Astrocyte of the cerebellum (primary cell): ENCODE measurements around the gene COLEC12.

ENCODE experiments used
- DNase-seq: peaks from one replicate; pipeline ENCODE4 v3.0.0-alpha.2; 2011; ENCODE audit warnings: low read depth
- H3K4me3 ChIP-seq: 2 replicates; pipeline ENCODE4 v1.5.1; 2011; ENCODE audit warnings: mild to moderate bottlenecking, low read depth, low read length, moderate library complexity
- in situ Hi-C: cut with HindIII; loops from 2 replicates; pipeline ENCODE4 v1.10.0; 2017; ENCODE audit warnings: low sequenced_read_pairs
- TF ChIP-seq, protein P1 (sequence below): IDR thresholded peaks from 2 replicates; pipeline ENCODE4 v1.5.1; 2012; ENCODE audit warnings: low read length, low read depth, moderate library complexity, mild to moderate bottlenecking; ENCODE audit errors: missing control alignments

The COLEC12 gene

DNA sequence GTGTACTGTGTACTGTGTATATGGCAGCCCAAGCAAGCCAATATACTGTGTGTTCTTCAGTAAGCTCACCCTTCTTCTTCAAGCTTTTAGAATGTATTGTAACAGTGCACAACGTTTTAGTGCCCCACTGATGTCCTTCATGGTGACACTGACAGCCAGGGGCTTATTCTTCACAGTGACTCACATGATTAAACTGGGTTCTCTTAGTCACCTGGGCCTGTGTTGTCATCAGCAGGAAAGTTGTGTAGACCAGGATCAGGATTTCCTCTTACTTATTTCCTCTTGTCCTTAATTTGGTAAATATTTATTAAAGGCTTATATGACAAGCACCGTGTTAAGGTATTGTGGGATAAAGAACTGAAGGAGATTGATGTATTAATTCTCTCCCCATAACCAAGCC lies 164.8 kb downstream of the COLEC12 start:
- DNase-seq: no peak
- in situ Hi-C loops: no loop called here

GRCh38 chr18:334575-335132 lies 165.8 kb downstream of the COLEC12 start:
- TF ChIP-seq, protein P1, sequence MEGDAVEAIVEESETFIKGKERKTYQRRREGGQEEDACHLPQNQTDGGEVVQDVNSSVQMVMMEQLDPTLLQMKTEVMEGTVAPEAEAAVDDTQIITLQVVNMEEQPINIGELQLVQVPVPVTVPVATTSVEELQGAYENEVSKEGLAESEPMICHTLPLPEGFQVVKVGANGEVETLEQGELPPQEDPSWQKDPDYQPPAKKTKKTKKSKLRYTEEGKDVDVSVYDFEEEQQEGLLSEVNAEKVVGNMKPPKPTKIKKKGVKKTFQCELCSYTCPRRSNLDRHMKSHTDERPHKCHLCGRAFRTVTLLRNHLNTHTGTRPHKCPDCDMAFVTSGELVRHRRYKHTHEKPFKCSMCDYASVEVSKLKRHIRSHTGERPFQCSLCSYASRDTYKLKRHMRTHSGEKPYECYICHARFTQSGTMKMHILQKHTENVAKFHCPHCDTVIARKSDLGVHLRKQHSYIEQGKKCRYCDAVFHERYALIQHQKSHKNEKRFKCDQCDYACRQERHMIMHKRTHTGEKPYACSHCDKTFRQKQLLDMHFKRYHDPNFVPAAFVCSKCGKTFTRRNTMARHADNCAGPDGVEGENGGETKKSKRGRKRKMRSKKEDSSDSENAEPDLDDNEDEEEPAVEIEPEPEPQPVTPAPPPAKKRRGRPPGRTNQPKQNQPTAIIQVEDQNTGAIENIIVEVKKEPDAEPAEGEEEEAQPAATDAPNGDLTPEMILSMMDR: no peak
- in situ Hi-C loops: no loop called here
- no peak for DNase-seq

More for the DNA sequence above, 164.8 kb downstream of the COLEC12 start:
- no peak overlapping the region for H3K4me3 ChIP-seq
- TF ChIP-seq, protein P1: no peak

GRCh38 chr18:332721-333510 lies 167.6 kb downstream of the COLEC12 start:
- TF ChIP-seq, protein P1: no peak
- H3K4me3 ChIP-seq: no peak overlapping the region
- in situ Hi-C loops: no loop called here
- peak; percentile 27 for DNase-seq

More at GRCh38 chr18:334575-335132, 165.8 kb downstream of the COLEC12 start:
- H3K4me3 ChIP-seq: no peak overlapping the region

DNA sequence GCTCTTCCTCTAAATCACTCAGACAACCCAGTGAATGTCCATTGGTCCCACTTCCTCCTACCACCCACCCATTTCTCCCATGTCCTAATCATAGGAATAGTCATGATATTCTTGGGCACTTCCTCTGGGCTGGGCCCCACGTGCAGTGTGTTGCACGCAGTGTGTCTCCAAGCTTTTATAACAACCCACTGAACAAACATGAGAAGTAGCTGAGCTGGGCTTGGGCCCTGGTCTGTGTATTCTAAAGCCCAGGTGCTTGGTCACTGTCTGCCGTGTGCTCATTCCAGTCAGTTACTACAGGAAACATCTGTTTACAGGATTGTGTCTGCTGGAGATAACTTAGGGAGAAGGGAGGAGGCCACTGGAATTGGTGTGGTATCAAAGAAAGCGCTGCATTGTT lies 168.5 kb downstream of the COLEC12 start:
- TF ChIP-seq, protein P1: no peak
- in situ Hi-C loops: no loop called here
- H3K4me3 ChIP-seq: no peak overlapping the region
- DNase-seq: no peak

- in situ Hi-C loops: no loop called here
- DNase-seq: peak; percentile 88
- H3K4me3 ChIP-seq: no peak overlapping the region
- TF ChIP-seq, protein P1: no peak
These were observed 169.2 kb downstream of the COLEC12 start for GRCh38 chr18:331221-331821.

DNA sequence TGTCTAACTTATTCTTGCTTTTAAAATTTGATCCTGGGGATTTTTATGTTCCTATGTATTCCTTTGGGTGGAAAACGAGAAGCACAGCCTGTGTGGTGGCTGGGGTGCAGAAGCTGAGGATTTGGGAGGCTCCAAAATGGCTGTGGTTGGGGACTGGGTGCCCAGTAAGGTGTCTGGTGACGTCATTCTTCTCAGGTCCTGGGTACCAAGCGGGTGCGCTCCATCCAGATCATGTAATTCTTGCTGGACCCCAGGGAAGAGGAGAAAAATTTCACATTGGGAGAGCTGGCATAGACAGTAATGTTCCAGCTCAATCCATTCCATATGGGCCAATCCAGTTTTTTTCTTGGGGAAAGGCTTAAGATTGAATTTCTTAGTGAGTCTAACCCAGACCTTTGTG lies 171.6 kb downstream of the COLEC12 start:
- TF ChIP-seq, protein P1: no peak
- in situ Hi-C loops: no loop called here
- H3K4me3 ChIP-seq: no peak overlapping the region
- DNase-seq: no peak
